Endodermal cell (in vitro differentiated cells): Measurements from ENCODE around the gene EBP. TPM values are rescaled to one million over a fixed set of nuclear protein-coding genes. Genes with fewer than 3 reads are reported as not detected.
"Not testable (repeated sequence)": the region's sequence is repeated elsewhere in the genome, so short reads cannot be mapped to it uniquely, and the experiment has no call there.

Source experiments
- DNase-seq: peaks from one replicate; pipeline ENCODE4 v3.0.0-alpha.2; 2017
- H3K27ac ChIP-seq: 2 replicates; pipeline ENCODE4 v1.5.1; 2013; ENCODE audit warnings: mild to moderate bottlenecking, low read depth, low read length, moderate library complexity
- H3K27me3 ChIP-seq: 2 replicates; pipeline ENCODE4 v1.6.1; 2013; ENCODE audit warnings: mild to moderate bottlenecking, low read length, moderate library complexity; ENCODE audit not compliant: insufficient read depth, control insufficient read depth, poor library complexity, severe bottlenecking
- H3K36me3 ChIP-seq: 2 replicates; pipeline ENCODE4 v1.7.0; 2013; ENCODE audit warnings: mild to moderate bottlenecking, low read length, moderate library complexity; ENCODE audit not compliant: control insufficient read depth, insufficient read depth
- H3K4me1 ChIP-seq: one replicate; pipeline ENCODE4 v1.7.0; 2013; ENCODE audit warnings: low read length; ENCODE audit not compliant: control insufficient read depth, insufficient read depth
- H3K4me3 ChIP-seq: 2 replicates; pipeline ENCODE4 v1.5.1; 2013; ENCODE audit warnings: mild to moderate bottlenecking, low read length, moderate library complexity
- H3K9ac ChIP-seq: 2 replicates; pipeline ENCODE4 v1.6.1; 2013; ENCODE audit warnings: mild to moderate bottlenecking, low read length, moderate library complexity; ENCODE audit not compliant: poor library complexity, severe bottlenecking; ENCODE audit errors: extremely low read depth
- H3K9me3 ChIP-seq: 2 replicates; pipeline ENCODE4 v1.6.1; 2013; ENCODE audit warnings: mild to moderate bottlenecking, low read length, moderate library complexity; ENCODE audit not compliant: control insufficient read depth
- H3K27ac Mint-ChIP-seq: 2 replicates; pipeline ENCODE4 v1.8.0; 2020; ENCODE audit warnings: mixed read lengths
- H3K27me3 Mint-ChIP-seq: 2 replicates; pipeline ENCODE4 v1.8.0; 2021; ENCODE audit warnings: mild to moderate bottlenecking, mixed read lengths; ENCODE audit not compliant: insufficient read depth
- H3K36me3 Mint-ChIP-seq: 2 replicates; pipeline ENCODE4 v1.8.0; 2020; ENCODE audit warnings: low read depth, mixed read lengths
- H3K4me1 Mint-ChIP-seq: 2 replicates; pipeline ENCODE4 v1.8.0; 2020; ENCODE audit warnings: mixed read lengths
- H3K4me3 Mint-ChIP-seq: 2 replicates; pipeline ENCODE4 v1.8.0; 2020; ENCODE audit warnings: mild to moderate bottlenecking, moderate library complexity, mixed read lengths
- H3K9me3 Mint-ChIP-seq: 2 replicates; pipeline ENCODE4 v1.8.0; 2020; ENCODE audit warnings: mild to moderate bottlenecking, mixed read lengths
- WGBS, 2 experiments: methylation state at CpG; one replicate each; pipeline versions ENCODE4 v1.1.5 to v1.1.7; 2013; ENCODE audit warnings: missing lambda C conversion rate in 2 of 2, mixed read lengths in 1 of 2; ENCODE audit not compliant: insufficient coverage in 1 of 2, insufficient read length in 1 of 2; 5-methylcytosine and 5-hydroxymethylcytosine counted together
- total RNA-seq, 2 donors: library from RNA; stranded (reverse); fragmentation: NEBNext Ultra II Directional in 1 of 2; extraction: Animal tissue kit (Norgen Biotek cat#: 25700) in 1 of 2; gene quantifications; 2 replicates in 1 of 2; 3 replicates in 1 of 2; pipeline ENCODE4 v1.2.1, GENCODE V29; 2021
- TF ChIP-seq, protein P1 (sequence below): fragments of 200-600 bp; sonication (generic); conservative IDR thresholded peaks from 2 replicates; pipeline ENCODE4 v1.5.0; 2021; ENCODE audit warnings: antibody characterized with exemption, mild to moderate bottlenecking

The EBP gene
- total RNA-seq, 2 donors from 2014 or later, result 105 to 119 TPM

DNA sequence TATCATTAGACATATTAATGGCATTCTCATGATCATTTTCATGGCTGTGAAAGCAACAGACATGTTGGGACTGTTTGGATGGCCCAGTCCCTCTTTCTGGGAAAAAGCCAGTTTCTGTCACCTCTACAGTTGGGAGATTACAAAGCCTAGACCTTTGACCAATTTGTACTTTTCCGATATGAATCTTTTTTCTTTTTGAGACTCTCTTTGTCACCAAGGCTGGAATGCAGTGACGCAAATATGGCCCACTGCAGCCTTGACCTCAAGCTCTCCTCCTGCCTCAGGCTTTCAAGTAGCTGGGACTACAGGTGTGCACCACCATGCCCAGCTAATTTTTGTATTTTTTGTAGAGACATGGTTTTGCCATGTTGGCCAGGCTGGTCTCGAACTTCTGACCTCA lies 27.3 kb downstream of the EBP start:
- Mint-ChIP-seq H3K4me1 (no peaks in the 10 kb centered on the region), H3K36me3 (peaks cover 30% of the 10 kb centered on the region), H3K9me3 (peaks cover 51% of the 10 kb centered on the region), H3K4me3 (no peak overlapping the region), H3K27me3 (no peaks in the 10 kb centered on the region), H3K27ac (no peak overlapping the region)
- peaks cover 9% of the 10 kb centered on the region for H3K36me3 ChIP-seq
- TF ChIP-seq, protein P1, sequence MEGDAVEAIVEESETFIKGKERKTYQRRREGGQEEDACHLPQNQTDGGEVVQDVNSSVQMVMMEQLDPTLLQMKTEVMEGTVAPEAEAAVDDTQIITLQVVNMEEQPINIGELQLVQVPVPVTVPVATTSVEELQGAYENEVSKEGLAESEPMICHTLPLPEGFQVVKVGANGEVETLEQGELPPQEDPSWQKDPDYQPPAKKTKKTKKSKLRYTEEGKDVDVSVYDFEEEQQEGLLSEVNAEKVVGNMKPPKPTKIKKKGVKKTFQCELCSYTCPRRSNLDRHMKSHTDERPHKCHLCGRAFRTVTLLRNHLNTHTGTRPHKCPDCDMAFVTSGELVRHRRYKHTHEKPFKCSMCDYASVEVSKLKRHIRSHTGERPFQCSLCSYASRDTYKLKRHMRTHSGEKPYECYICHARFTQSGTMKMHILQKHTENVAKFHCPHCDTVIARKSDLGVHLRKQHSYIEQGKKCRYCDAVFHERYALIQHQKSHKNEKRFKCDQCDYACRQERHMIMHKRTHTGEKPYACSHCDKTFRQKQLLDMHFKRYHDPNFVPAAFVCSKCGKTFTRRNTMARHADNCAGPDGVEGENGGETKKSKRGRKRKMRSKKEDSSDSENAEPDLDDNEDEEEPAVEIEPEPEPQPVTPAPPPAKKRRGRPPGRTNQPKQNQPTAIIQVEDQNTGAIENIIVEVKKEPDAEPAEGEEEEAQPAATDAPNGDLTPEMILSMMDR, result no peak
- H3K9ac ChIP-seq, result no peak overlapping the region
- DNase-seq, result no peak
- H3K27me3 ChIP-seq, result no peaks in the 10 kb centered on the region
- no peak overlapping the region for H3K4me3 ChIP-seq
- H3K9me3 ChIP-seq, result no peaks in the 10 kb centered on the region
- no peak overlapping the region for H3K27ac ChIP-seq
- H3K4me1 ChIP-seq, result no peaks in the 10 kb centered on the region
- WGBS, 2 experiments, result 60 to 94% methylated on average over 1 to 3 of the region's 3 CpGs

DNA sequence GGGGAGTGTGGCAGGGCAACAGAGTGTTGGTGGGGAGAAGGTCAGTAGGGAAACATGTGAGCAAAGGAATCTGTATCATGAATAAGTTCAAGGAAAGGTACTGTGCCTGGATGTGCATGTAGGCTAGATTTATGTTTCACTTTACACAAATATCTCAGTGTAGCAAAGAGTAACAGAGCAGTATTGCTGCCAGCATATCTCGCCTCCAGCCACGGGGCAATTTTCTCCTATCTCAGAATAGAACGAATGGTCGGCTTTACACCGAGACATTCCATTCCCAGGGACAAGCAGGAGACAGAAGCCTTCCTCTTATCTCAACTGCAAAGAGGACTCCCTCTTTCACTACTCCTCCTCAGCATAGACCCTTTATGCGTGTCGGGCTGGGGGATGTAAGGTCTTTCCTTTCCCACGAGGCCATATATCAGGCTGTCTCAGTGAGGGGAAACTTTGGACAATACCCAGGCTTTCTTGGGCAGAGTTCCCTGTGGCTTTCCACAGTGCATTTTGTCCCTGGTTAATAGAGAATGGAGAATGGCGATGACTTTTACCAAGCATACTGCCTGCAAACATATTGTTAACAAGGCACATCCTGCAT lies 34.2 kb downstream of the EBP start:
- not testable (repeated sequence) for H3K4me3 Mint-ChIP-seq, H3K4me3 ChIP-seq, H3K27ac Mint-ChIP-seq, H3K9ac ChIP-seq, H3K4me1 Mint-ChIP-seq, H3K27ac ChIP-seq, DNase-seq, H3K4me1 ChIP-seq, H3K27me3 ChIP-seq, H3K9me3 ChIP-seq, H3K27me3 Mint-ChIP-seq, H3K36me3 ChIP-seq
- H3K9me3 Mint-ChIP-seq, result peaks cover 60% of the 10 kb centered on the region
- H3K36me3 Mint-ChIP-seq, result peaks cover 31% of the 10 kb centered on the region
- WGBS, 2 experiments, result 84 to 100% methylated on average over 1 to 4 of the region's 9 CpGs

DNA sequence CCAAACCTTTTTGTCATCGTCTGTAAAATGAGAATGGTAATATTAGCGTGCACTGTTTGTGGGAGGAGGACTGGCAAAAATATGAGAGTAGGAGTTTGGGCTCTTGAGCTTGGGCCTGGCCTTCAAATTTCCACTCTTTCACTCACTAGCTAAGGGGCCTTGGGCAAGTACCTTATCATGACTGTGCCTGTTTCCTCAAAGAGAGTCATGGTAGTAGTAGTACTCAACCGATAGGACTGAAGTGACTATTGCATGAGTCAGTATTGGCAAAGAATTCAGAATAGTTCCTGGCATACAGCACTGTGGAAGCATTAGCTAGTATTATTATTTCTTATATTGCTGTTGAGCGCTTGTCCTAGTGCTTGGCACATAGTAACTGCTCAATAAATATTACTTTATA lies 36.7 kb downstream of the EBP start:
- H3K27me3 ChIP-seq, result no peaks in the 10 kb centered on the region
- H3K27me3 Mint-ChIP-seq, result no peaks in the 10 kb centered on the region
- peaks cover 39% of the 10 kb centered on the region for H3K36me3 Mint-ChIP-seq
- H3K4me3 ChIP-seq, result no peak overlapping the region
- no peak overlapping the region for H3K27ac ChIP-seq
- H3K4me1 ChIP-seq, result no peaks in the 10 kb centered on the region
- peaks cover 3% of the 10 kb centered on the region for H3K36me3 ChIP-seq
- DNase-seq, result no peak
- H3K9me3 Mint-ChIP-seq, result peaks cover 69% of the 10 kb centered on the region
- H3K4me3 Mint-ChIP-seq, result no peak overlapping the region
- H3K9me3 ChIP-seq, result no peaks in the 10 kb centered on the region
- no peak overlapping the region for H3K9ac ChIP-seq
- H3K27ac Mint-ChIP-seq, result no peak overlapping the region
- TF ChIP-seq, protein P1, result no peak
- WGBS, 2 experiments, result 90% methylated on average over 3 of the region's 4 CpGs; no CpG with 5 or more reads in 1 of the 2 experiments
- H3K4me1 Mint-ChIP-seq, result no peaks in the 10 kb centered on the region

DNA sequence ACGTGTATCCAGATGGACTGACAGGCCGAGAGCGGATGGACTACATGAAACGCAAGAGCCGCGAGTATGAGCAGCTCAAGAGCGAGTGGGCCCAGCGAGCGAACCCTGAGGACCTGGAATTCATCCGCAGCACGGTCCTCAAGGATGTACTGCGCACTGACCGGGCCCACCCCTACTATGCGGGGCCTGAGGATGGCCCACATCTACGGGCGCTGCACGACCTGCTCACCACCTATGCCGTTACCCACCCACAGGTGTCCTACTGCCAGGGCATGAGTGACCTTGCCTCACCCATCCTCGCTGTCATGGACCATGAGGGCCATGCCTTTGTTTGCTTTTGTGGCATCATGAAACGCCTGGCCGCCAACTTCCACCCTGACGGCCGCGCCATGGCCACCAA lies 38.0 kb downstream of the EBP start:
- Mint-ChIP-seq H3K9me3 (peaks cover 73% of the 10 kb centered on the region), H3K27me3 (no peaks in the 10 kb centered on the region), H3K36me3 (peaks cover 43% of the 10 kb centered on the region), H3K4me3 (no peak overlapping the region), H3K4me1 (no peaks in the 10 kb centered on the region), H3K27ac (no peak overlapping the region)
- Histone ChIP-seq H3K4me3 (no peak overlapping the region), H3K36me3 (peaks cover 3% of the 10 kb centered on the region), H3K27me3 (no peaks in the 10 kb centered on the region), H3K9me3 (no peaks in the 10 kb centered on the region), H3K4me1 (no peaks in the 10 kb centered on the region), H3K27ac (no peak overlapping the region), H3K9ac (no peak overlapping the region)
- TF ChIP-seq, protein P1, result no peak
- no peak for DNase-seq
- 96 to 97% methylated on average over 5 to 24 of the region's 24 CpGs for WGBS, 2 experiments
